Amniotic stem cell (primary cell): ENCODE results near the gene ZBTB32.
A peak's percentile ranks its signal among the peaks of the same experiment; 100 is the strongest.

Experiments
- DNase-seq: peaks from one replicate; lab custom pipeline; 2025; lab: John Stamatoyannopoulos, UW

The ZBTB32 gene

DNA sequence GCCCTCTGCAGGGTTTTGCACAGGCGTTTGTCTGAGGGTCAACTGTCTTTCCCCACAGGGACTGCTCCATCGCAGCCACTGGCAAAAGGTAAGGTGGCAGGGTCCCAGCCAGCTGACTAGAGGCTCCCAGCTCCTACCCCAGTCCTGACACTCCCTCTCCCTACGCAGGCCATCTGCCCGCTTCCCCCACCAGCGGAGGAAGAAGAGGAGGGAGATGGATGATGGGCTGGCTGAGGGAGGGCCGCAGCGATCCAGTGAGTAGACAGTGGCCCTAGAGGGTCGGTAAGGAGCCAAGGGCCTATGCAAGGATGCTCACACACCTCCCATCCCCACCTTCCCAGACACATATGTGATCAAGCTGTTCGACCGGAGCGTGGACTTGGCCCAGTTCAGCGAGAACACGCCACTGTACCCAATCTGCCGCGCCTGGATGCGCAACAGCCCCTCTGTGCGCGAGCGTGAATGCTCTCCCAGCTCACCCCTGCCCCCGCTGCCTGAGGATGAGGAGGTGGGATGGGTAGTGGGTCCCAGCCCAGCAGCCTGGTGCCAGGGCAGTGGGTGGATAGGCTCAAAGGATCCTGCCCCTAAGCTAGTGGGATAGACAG is 48.5 kb downstream of the ZBTB32 start:
- DNase-seq, result no peak

DNA sequence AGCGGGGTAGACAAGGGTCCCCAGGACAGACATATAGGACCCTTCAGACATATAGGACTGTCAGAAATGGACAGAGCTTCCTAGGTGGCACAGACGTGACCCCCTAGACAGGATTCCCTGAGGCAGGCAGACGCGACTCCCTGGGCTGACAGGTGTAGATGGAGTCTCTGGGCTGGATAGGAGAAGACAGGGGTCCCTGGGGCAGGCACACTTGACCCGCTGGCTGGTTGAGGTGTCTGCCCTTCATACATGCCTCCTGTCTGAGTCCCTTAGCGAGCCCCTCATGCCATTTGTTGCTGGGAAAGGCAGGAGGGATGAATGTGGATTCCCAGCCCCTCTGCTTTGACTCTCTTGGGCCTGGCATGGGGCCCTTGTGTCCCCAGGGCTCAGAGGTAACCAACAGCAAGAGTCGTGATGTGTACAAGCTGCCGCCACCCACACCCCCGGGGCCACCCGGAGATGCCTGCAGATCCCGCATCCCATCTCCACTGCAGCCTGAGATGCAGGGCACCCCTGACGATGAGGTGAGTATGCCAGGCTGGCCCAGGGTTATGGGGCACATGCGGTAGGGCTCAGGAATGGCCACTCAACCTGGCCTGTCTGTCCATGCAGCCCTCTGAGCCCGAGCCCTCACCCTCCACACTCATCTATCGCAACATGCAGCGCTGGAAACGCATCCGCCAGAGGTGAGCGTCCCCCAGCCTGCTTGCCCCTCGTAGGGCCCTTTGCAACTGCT is 49.4 kb downstream of the ZBTB32 start:
- DNase-seq, result no peak

DNA sequence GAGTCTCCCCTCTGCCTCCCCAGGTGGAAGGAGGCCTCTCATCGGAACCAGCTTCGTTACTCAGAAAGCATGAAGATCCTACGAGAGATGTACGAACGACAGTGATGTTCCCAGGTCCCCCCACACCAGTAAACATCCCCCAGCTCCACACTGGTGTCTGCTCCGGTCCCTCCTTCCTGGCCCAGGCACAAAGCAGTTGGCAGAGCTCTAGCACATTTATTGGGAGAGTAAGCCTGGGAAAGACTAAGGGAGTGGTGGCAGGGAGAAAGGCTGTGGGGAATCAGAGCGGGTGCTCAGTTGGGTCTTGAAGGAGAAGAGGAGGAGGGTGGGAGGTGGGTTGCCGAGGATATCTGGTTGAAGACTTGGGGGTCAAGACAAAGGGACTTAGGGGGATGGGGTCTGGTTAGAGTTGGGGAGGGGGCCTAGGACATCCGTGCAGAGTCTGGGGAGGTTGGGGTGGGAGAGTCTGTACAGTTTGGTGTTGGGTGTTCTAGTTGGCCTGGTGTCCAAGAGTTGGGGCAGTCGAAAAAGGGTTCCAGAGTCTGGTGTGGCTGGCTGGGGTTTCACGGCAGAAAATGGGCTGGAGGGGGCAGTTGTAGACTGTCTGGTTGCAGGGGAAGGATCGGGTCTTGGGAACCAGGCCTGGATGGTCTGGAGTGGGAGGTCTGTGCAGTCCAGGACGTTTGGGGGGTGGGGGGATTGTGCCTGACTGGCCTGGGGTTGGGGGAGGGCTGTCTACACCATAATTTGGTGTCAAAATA is 50.2 kb downstream of the ZBTB32 start:
- no peak for DNase-seq

DNA sequence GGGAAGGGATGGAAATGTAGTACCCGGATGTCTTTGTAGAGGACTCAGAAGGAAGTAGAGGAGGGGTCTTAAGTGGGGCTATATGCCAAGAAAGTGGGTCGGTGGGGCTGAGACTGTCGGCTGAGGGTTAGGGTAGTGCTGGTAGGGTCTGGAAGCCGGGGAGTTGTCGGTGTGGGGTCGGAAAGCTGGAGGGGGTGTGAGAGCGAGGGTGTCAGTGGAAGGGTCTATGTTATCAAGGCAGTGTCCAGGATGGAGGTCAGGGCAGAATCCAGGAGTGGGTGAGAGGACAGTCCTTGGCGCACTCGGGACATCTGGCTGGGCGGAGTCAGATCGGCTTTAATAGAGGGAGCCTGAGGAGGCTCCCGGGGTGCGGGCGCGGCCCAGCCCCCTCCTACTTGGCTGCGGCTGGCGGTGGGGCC is 50.8 kb downstream of the ZBTB32 start:
- no peak for DNase-seq

DNA sequence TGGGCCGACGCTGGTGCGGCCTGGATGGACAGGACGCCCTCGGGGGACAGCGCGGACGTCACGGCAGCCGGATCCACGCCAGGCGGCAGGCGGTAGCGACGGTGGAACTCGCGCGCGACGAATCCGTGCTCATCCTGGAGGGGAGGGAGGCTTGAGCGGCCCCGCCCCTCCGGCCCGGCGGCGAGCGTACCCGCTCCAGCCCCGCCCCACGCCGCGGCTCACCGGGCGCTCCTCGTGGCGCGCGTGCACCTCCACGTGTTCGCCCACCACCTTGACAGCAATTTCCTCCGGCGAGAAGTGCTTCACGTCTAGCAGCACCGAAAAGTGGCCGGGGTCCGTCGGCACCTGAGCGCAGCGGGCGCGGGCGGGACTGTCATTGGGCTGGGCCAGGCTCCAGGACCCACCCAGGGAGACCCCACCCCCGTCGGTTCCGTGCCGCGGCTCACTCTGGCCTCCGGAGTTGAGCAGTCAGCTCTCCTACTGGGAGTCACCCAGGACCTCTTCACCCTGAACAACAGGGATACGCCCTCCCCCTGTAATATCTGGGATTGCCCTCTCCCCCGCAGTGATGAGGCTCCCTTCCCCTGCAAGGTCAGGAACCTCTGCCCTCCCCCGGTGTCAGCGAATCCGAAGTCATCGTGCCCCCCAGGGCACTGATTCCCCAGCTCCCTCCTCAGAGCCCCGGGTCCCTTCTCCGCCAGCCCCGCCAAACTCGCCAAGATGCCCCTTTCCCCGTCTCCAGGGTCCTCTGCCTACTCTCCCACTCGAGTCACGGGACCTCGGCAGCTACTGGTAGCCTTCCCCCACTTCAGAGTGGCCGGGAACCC is 51.4 kb downstream of the ZBTB32 start:
- DNase-seq, result no peak

DNA sequence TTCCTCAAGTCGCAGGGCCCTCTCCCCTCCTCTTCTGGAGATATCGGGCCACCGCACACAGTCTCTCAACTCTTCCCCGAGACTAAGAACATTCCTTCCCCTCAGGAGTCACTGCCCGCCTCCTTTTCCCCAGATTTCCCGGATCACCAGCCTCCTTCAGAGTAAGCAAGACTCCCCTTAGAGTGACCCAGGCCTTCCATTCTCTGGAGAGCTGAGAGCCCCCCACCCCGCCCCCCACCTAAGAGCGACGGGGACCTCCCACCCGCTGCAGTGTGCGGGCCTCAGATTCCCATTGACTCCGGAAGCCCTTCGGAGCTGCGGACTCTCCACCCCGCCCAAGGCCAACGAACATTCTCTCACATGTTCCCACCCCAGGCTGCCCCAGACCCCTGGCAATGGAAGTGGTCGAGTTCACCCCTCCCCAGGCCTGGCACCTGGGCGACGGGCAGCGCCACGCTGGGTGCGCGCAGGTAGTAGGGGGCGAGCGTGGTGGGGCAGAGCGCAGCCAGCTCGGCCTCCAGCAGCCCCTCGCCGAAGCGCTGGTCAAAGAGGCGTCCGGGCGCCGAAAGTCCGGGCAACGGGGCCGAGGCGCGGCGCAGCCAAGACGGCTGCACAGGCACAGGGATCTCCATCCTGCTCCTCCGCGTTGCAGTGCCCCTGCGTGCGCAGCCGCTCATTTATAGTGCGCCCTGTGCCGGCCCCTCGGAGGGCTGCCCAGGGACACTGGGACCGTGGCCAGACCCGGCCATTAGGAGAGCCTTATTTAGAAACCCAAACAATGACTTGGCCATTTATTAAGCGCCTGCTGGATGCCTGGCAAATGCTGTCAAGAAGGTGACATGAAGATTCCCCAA is 52.2 kb downstream of the ZBTB32 start, which contains the start of gene HSPB6:
Gene HSPB6 (minus strand): TSS at position 653 of the 854 bp plus-strand sequence. CDS start 21 bp downstream, at position 632.
- no peak for DNase-seq

DNA sequence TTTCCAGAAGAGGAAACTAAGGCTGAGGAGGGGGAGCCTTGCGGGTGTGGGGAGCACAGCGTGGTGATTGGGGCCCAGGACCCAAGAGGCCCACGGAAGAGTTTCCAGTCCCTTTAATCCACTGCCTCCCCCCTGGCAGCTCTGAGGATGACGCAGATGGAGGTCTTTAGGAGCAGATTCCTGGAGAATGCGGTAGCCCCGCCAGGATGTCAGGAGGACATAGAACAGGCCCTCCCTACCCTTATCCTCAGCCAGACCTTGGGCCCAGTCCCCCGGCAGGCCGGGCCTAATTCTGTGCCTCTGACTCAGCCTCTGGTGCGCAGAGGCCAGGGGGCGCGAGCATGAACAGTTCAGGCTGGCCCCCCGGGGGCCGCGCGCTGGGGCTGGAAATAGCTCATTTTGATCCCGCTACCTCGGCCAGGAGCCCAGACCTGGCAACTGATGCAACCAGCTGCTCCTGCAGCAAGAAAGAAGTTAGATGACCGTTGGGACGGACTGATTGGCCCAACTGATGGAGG is 52.9 kb downstream of the ZBTB32 start:
- DNase-seq, result peak; percentile 72

DNA sequence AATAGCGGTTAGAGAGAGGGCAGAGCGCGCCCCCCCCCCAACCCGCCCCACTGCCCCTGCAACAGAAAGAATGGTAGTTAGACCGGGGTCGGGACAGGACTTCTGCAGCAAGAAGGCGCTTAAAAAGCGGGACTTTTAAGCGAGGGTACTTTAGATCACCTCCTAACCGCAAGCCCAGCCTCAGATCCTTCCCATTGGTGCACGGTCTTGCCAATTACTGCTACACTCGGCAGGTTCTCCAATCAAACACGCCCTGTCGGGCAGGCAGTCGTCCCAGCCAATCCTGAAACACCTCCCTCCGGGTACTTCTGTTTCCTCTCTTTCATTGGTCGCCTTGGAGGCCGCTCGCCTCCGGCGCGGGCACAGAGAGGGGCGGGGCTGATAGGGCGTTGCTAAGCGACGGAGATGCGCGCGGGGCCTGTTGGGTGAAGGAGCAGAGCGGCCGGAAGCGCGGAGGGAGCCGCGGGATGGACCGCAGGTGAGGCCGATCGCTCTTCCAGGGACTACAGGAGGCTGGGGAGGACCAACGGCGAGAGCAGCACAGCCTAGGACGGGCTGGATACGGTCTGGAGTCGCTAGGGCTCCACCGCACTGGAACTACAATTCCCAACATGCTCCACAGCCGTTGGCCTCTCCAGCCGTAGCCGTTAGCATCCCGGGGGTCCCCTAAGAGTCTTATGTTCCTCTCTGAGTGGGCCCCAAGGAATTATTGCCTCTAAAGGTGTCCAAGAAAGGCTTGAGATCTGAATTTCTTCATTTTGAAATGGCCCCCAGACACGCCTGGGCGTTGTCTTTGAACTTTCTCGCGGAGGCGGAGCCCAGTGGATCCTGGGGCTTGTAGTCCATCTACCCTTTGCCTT is 53.6 kb downstream of the ZBTB32 start, which contains the start of gene PROSER3:
Gene PROSER3 (plus strand): TSS at position 428 of the 860 bp plus-strand sequence. CDS start 40 bp downstream, at position 468.
- DNase-seq, result peak; percentile 96

DNA sequence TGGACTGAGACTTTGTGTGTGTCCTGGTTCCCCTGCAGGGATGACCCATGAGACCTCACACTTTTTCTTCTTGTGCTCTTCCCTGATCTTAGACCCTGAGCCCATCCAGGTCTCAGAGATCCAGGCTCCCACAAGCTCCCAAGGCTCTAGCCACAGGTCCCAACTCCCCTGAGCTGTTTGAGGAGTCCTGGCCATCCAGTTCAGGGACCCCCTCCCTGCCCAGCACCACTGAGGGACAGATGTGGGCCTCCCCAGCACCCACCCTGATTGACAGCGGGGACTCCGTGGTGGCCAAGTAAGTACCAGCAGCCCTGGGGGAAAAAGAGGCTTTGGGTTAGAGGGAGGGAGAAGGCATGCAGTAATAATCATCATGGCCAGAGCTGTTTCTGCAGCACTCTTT is 55.3 kb downstream of the ZBTB32 start:
- no peak for DNase-seq

DNA sequence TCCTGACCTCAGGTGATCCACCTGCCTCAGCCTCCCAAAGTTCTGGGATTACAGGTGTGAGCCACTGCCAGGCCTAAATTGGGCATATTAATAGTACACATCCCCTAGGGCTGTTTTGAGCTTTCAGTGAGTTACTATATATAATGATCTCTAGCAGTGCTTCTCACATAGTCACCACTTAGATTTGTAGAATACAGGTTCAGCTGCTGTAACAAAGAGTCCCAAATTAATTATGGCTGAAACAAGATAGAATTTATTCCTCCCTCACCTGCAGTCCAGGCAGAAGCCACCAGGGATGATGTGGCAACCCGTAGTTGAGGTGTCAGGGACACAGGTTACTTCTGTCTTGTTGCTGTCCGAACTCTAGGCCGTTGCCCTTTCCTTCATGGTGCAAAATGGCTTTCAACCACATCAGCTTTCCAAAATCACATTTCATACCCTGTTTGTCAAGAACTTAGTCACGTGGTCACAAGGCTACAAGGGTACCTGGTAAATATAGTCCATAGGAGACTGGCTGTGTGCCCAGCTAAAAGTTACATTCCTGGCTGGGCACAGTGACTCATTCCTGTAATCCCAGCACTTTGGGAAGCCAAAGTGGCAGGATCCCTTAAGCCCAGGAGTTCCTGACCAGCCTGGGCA is 56.5 kb downstream of the ZBTB32 start:
- no peak for DNase-seq

DNA sequence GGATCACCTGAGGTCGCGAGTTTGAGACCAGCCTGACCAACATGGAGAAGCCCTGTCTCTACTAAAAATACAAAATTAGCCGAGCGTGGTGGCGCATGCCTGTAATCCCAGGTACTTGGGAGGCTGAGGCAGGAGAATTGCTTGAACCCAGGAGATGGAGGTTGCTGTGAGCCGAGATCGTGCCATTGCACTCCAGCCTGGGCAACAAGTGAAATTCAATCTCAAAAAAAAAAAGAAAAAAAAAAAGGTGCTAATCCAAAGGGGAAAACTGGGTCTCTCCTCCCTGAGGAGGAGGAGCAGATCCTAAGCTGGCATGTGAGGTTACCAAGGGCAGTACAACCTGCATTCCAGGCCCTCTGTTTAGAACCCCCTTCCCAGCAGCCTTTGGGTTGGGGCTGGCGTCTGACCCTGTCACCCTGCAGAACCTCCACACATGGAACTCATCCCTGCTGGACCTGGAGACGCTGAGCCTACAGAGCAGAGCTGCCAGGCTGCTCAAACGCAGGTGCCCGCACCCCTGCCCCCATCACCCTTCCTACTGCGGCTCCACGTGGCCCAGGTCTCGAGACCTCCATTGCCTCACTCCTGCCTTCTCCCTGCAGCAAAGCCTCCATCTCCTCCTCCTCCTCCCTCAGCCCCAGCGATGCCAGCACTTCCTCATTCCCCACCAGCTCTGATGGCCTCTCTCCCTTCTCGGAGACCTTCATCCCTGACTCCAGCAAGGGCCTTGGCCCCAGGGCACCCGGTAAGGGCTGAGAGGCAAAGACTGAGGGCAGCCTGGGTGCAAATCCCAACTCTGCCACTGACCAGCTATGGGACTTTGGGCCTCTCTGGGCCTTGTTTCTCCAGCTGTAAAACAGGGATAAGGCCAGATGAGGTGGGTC is 60.3 kb downstream of the ZBTB32 start:
- DNase-seq, result no peak
